Lower leg skin (tissue), 3 donors: Measurements from ENCODE around the gene C5AR2.

Experiments used
- CTCF ChIP-seq, 3 donors: fragments of 450-650 bp; IDR thresholded peaks; one replicate each; pipeline ENCODE4 v1.5.1; 2016; ENCODE audit warnings: antibody characterized with exemption in 3 of 3, mild to moderate bottlenecking in 3 of 3, moderate library complexity in 2 of 3
- POLR2A ChIP-seq, 2 donors: fragments of 450-650 bp; IDR thresholded peaks; one replicate each; pipeline ENCODE4 v1.6.1; 2016 to 2017; ENCODE audit warnings: antibody characterized with exemption in 2 of 2, mild to moderate bottlenecking in 1 of 2, moderate library complexity in 1 of 2

DNA sequence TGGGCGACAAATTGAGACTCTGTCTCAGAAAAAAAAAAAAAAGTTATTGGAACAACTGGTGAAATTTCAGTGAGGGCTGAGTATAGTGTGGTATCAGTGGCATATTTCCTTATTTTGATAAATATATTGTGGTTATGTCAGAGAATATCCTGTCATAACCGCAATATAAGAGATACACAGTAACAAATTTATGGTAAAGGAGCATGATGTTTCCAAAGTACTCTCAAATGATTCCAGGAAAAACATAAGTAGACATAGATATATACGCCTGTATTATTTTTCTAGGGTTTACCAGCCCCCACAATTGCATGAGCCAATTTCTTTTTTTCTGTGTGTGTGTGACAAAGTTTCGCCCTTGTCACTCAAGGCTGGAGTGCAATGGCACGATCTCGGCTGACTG is 28.0 kb upstream of the C5AR2 start:
- no peak for TF ChIP-seq CTCF (IDR thresholded peaks at IDR 0.05)
- TF ChIP-seq POLR2A (IDR thresholded peaks at IDR 0.05), result no peak
